ENCODE measurements around the gene COPG2. TPM values are rescaled to one million over a fixed set of nuclear protein-coding genes. Genes with fewer than 3 reads are reported as not detected.

Gene COPG2
- total and polyA plus RNA-seq, 5 donors = 9.4 to 18.1 (median 15.0) TPM

- Histone ChIP-seq H3K4me3 (ENCODE audit: low read length) (no peak overlapping the region), H3K9me3 (ENCODE audit: control insufficient read depth, low read length) (no peaks in the 10 kb centered on the region), H3K27ac (ENCODE audit: low read length) (no peak overlapping the region), H3K4me1 (ENCODE audit: control insufficient read depth, insufficient read depth, low read length) (no peaks in the 10 kb centered on the region), H3K27me3 (ENCODE audit: control insufficient read depth, insufficient read depth) (no peaks in the 10 kb centered on the region)
- ATAC-seq = peak in 1 of 2 donors; percentile 42
- no peak for DNase-seq
- intact Hi-C loops (cut with DNase I) = no loop called here
These were observed 195.3 kb downstream of the COPG2 start for GRCh38 chr7:130473289-130473688.

DNA sequence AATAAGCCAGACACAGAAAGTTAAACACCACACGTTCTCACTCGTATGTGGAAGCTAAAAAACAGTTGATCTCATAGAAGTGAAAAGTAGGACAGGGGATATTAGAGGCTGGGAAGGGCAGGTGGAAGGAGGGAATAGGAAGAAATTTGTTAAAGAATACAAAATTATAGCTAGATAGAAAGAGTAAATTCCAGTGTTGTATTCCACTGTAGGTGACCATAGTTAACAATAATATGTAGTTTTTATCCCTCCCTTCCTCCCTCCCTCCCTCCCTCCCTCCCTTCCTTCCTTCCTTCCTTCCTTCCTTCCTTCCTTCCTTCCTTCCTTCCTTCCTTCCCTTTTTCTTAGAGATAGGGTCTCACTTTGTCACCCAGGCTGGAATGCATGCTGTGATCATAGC, 196.6 kb downstream of the COPG2 start:
- no peaks in the 10 kb centered on the region for H3K9me3 ChIP-seq (ENCODE audit: control insufficient read depth, low read length)
- H3K27me3 ChIP-seq (ENCODE audit: control insufficient read depth, insufficient read depth) = no peaks in the 10 kb centered on the region
- no peak overlapping the region for H3K27ac ChIP-seq (ENCODE audit: low read length)
- no peak overlapping the region for H3K4me3 ChIP-seq (ENCODE audit: low read length)
- DNase-seq (no peak), ATAC-seq (no peak)
- 86% methylated on average over 2 of the region's 2 CpGs for WGBS
- no peaks in the 10 kb centered on the region for H3K4me1 ChIP-seq (ENCODE audit: control insufficient read depth, insufficient read depth, low read length)
- intact Hi-C loops (cut with DNase I) = no loop called here

DNA sequence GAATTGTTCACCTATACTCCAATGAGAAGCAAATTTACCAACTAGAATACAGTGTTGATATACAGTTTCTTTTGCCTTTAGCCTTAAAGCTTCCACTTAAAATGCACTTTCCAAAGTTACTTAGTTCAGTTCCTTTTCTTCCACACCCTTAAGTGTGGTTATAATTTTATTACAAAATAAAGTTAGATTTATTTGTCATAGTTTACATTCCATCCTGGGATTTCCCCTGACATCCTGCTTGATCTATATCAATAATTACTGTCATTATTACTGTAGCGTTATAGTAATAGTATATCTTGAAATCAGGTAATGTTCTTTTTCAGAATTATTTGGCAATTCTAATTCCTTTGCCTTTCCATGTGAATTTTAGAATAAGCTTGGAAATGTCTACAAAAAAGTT, 199.9 kb downstream of the COPG2 start:
- WGBS = 88% methylated on average over 1 of the region's 1 CpG
- Histone ChIP-seq H3K27ac (ENCODE audit: low read length) (no peak overlapping the region), H3K4me3 (ENCODE audit: low read length) (no peak overlapping the region), H3K27me3 (ENCODE audit: control insufficient read depth, insufficient read depth) (no peaks in the 10 kb centered on the region), H3K4me1 (ENCODE audit: control insufficient read depth, insufficient read depth, low read length) (no peaks in the 10 kb centered on the region), H3K9me3 (ENCODE audit: control insufficient read depth, low read length) (no peaks in the 10 kb centered on the region)
- ATAC-seq = no peak
- intact Hi-C loops (cut with DNase I) = no loop called here
- DNase-seq = no peak

- DNase-seq = no peak
- WGBS = 76% methylated on average over 4 of the region's 4 CpGs
These were observed 204.8 kb downstream of the COPG2 start for GRCh38 chr7:130463553-130464434.

GRCh38 chr7:130461272-130461671, 207.3 kb downstream of the COPG2 start:
- Histone ChIP-seq H3K27me3 (ENCODE audit: control insufficient read depth, insufficient read depth) (no peaks in the 10 kb centered on the region), H3K9me3 (ENCODE audit: control insufficient read depth, low read length) (peaks cover 2% of the 10 kb centered on the region), H3K4me3 (ENCODE audit: low read length) (no peak overlapping the region), H3K27ac (ENCODE audit: low read length) (no peak overlapping the region), H3K4me1 (ENCODE audit: control insufficient read depth, insufficient read depth, low read length) (no peaks in the 10 kb centered on the region)
- 71% methylated on average over 2 of the region's 2 CpGs for WGBS
- ATAC-seq (no peak), DNase-seq (no peak)
- intact Hi-C loops (cut with DNase I) = no loop called here

More at GRCh38 chr7:130463553-130464434, 204.8 kb downstream of the COPG2 start:
- H3K4me1 ChIP-seq (ENCODE audit: control insufficient read depth, insufficient read depth, low read length) = no peaks in the 10 kb centered on the region
- H3K4me3 ChIP-seq (ENCODE audit: low read length) = no peak overlapping the region
- no peak for ATAC-seq
- no peaks in the 10 kb centered on the region for H3K27me3 ChIP-seq (ENCODE audit: control insufficient read depth, insufficient read depth)
- intact Hi-C loops (cut with DNase I) = no loop called here
- peaks cover 2% of the 10 kb centered on the region for H3K9me3 ChIP-seq (ENCODE audit: control insufficient read depth, low read length)
- no peak overlapping the region for H3K27ac ChIP-seq (ENCODE audit: low read length)

DNA sequence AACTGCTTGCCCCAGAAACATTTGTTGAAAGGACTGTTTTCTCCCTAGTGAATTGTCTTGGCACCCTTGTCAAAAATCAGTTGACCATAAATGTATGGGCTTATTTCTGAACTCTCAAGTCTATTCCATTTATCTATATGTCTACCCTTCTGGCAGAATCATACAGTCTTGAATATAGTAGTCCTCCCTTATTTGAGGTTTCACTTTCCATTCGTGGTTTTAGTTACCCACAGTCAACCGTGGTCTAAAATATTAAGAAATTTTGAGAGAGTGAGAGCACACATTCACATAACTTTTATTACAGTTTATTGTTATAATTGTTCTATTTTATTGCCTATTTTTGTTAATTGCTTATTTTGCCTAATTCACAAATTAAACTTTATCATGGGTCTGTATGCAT, 210.3 kb downstream of the COPG2 start:
- Histone ChIP-seq H3K27me3 (ENCODE audit: control insufficient read depth, insufficient read depth) (no peaks in the 10 kb centered on the region), H3K4me3 (ENCODE audit: low read length) (no peak overlapping the region), H3K9me3 (ENCODE audit: control insufficient read depth, low read length) (peaks cover 2% of the 10 kb centered on the region), H3K27ac (ENCODE audit: low read length) (no peak overlapping the region), H3K4me1 (ENCODE audit: control insufficient read depth, insufficient read depth, low read length) (no peaks in the 10 kb centered on the region)
- DNase-seq = no peak
- WGBS = 78% methylated on average over 2 of the region's 2 CpGs
- intact Hi-C loops (cut with DNase I) = no loop called here
- no peak for ATAC-seq

Small RNAs within 50 kb of the gene (microRNA-seq; reads per million reads assigned to microRNA genes)
- 1,274 to 2,842 reads per million in 2 donors for gene MIR335

Other genes starting within 250 kb of the COPG2 start
- 1 to 10 TPM; 5.6 to 7.5 (median 6.3) TPM for gene CEP41, start 227.7 kb downstream of the COPG2 start, total RNA-seq
- 3.0 TPM for gene CEP41, start 227.7 kb downstream of the COPG2 start, polyA plus RNA-seq
- gene MEST, start 176.7 kb downstream of the COPG2 start, total RNA-seq = 10 to 100 TPM; 16.2 to 29.7 (median 20.3) TPM
- gene MEST, start 176.7 kb downstream of the COPG2 start, polyA plus RNA-seq = 8.2 TPM
- gene TSGA13, start 17.8 kb upstream of the COPG2 start, total RNA-seq = not detected
- gene TSGA13, start 17.8 kb upstream of the COPG2 start, polyA plus RNA-seq = not detected
- under 1 TPM; 0.11 to 0.57 (median 0.16) TPM for gene KLF14, start 65.5 kb upstream of the COPG2 start, total RNA-seq
- 0.09 TPM for gene KLF14, start 65.5 kb upstream of the COPG2 start, polyA plus RNA-seq

Measured in right cardiac atrium (tissue), 5 donors.